Esophagus squamous epithelium (tissue), 4 donors: ENCODE measurements around the gene CAPN12.

Experiments used
- POLR2A ChIP-seq, 4 donors: fragments of 450-650 bp; IDR thresholded peaks; one replicate each; pipeline ENCODE4 v1.6.1; 2017; ENCODE audit warnings: antibody characterized with exemption in 4 of 4, mild to moderate bottlenecking in 4 of 4, moderate library complexity in 3 of 4
- TF ChIP-seq, protein P1 (sequence below), 6 experiments: fragments of 450-650 bp in 4 of 6; fragments of 200-600 bp in 2 of 6; sonication (generic) in 2 of 6; IDR thresholded peaks; one replicate each; pipeline ENCODE4 v1.5.1; 2016 to 2019; ENCODE audit warnings: antibody characterized with exemption in 6 of 6, mild to moderate bottlenecking in 4 of 6, moderate library complexity in 4 of 6

DNA sequence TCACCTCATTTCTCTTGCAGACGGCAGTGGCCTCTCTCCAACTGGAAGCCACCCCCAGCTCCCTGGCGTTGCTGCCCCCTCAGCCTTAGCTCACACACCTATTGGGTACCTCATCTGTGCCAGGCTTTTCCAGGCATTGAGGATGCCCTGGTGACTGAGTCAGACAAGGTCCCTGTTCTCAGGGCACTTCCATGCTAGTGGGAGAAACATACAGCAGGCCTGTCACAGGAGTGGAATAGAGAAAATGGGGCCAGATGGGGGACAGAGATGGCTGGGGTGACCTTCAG, 33.9 kb downstream of the CAPN12 start:
- no peak for TF ChIP-seq POLR2A (IDR thresholded peaks at IDR 0.05)
- TF ChIP-seq, protein P1, sequence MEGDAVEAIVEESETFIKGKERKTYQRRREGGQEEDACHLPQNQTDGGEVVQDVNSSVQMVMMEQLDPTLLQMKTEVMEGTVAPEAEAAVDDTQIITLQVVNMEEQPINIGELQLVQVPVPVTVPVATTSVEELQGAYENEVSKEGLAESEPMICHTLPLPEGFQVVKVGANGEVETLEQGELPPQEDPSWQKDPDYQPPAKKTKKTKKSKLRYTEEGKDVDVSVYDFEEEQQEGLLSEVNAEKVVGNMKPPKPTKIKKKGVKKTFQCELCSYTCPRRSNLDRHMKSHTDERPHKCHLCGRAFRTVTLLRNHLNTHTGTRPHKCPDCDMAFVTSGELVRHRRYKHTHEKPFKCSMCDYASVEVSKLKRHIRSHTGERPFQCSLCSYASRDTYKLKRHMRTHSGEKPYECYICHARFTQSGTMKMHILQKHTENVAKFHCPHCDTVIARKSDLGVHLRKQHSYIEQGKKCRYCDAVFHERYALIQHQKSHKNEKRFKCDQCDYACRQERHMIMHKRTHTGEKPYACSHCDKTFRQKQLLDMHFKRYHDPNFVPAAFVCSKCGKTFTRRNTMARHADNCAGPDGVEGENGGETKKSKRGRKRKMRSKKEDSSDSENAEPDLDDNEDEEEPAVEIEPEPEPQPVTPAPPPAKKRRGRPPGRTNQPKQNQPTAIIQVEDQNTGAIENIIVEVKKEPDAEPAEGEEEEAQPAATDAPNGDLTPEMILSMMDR (IDR thresholded peaks at IDR 0.05): no peak
